H1 (cell line): ENCODE results near the gene TTC28. TPM values are rescaled to one million over a fixed set of nuclear protein-coding genes. Genes with fewer than 3 reads are reported as not detected.

ENCODE experiments used
- CTCF ChIA-PET: fragments of 300-600 bp; sonication (Branson Sonifier 250); formaldehyde crosslinking; loops from one replicate; lab custom pipeline; 2021; ENCODE audit not compliant: partially characterized antibody; lab: Charles Lee
- POLR2A ChIA-PET: fragments of 300-600 bp; sonication (Branson Sonifier 250); formaldehyde crosslinking; loops from one replicate; lab custom pipeline; 2021; ENCODE audit warnings: inconsistent platforms; ENCODE audit not compliant: partially characterized antibody; lab: Charles Lee
- DNase-seq, 2 experiments: peaks; one replicate each; pipeline versions ENCODE4 v3.0.0 to v3.0.0-alpha.2; 2010 to 2022; ENCODE audit warnings: low spot score in 2 of 2, low read depth in 1 of 2, mixed read lengths in 1 of 2
- FAIRE-seq: peaks from 2 replicates; lab custom pipeline; 2011; peaks lifted over from hg19 to GRCh38; lab: Jason Lieb, UNC
- H2AFZ ChIP-seq: 2 replicates; pipeline ENCODE4 v1.8.1; 2012; ENCODE audit warnings: low read length, inconsistent platforms
- H2AK5ac ChIP-seq: 2 replicates; pipeline ENCODE4 v1.6.1; 2013; ENCODE audit warnings: low read depth, low read length
- H2BK120ac ChIP-seq: replicated peaks from 2 replicates; pipeline ENCODE3; 2013; ENCODE audit warnings: low read depth, low read length, inconsistent platforms
- H2BK12ac ChIP-seq: 2 replicates; pipeline ENCODE4 v1.6.1; 2013; ENCODE audit warnings: low read depth, low read length
- H2BK15ac ChIP-seq: 2 replicates; pipeline ENCODE4 v1.6.1; 2013; ENCODE audit warnings: low read length
- H2BK20ac ChIP-seq: 2 replicates; pipeline ENCODE4 v1.6.1; 2013; ENCODE audit warnings: low read length
- H2BK5ac ChIP-seq: 2 replicates; pipeline ENCODE4 v1.6.1; 2013; ENCODE audit warnings: low read depth, low read length
- H3K14ac ChIP-seq: 2 replicates; pipeline ENCODE4 v1.6.1; 2013; ENCODE audit warnings: inconsistent platforms; ENCODE audit not compliant: insufficient read length
- H3K18ac ChIP-seq: 2 replicates; pipeline ENCODE4 v1.6.1; 2013; ENCODE audit warnings: low read length; ENCODE audit errors: extremely low read depth
- H3K23ac ChIP-seq: 2 replicates; pipeline ENCODE4 v1.6.1; 2013; ENCODE audit warnings: inconsistent platforms; ENCODE audit not compliant: insufficient read length
- H3K23me2 ChIP-seq: 2 replicates; pipeline ENCODE4 v1.6.1; 2013; ENCODE audit warnings: low read depth, low read length
- H3K27ac ChIP-seq: 2 replicates; pipeline ENCODE4 v1.6.1; 2011; ENCODE audit warnings: low read depth, low read length, inconsistent platforms
- H3K27me3 ChIP-seq, 4 experiments: replicated peaks in 1 of 4; 1 replicate in 1 of 4; 2 replicates in 3 of 4; pipeline versions ENCODE4 v1.6.1 to v1.8.1; 2011 to 2013; ENCODE audit warnings: low read length in 3 of 4, mild to moderate bottlenecking in 3 of 4, inconsistent platforms in 2 of 4, mixed read lengths in 2 of 4, moderate library complexity in 1 of 4; ENCODE audit not compliant: control insufficient read depth in 3 of 4, insufficient read depth in 3 of 4; ENCODE audit errors: extremely low read depth in 1 of 4
- H3K36me3 ChIP-seq, 4 experiments: 2 replicates each; pipeline versions ENCODE4 v1.6.1 to v1.8.1; 2011 to 2013; ENCODE audit warnings: mild to moderate bottlenecking in 4 of 4, low read length in 3 of 4, moderate library complexity in 2 of 4, control low read depth in 1 of 4, inconsistent platforms in 1 of 4; ENCODE audit not compliant: insufficient read depth in 4 of 4, control insufficient read depth in 2 of 4
- H3K4ac ChIP-seq: replicated peaks from 2 replicates; pipeline ENCODE3; 2013; ENCODE audit warnings: low read length, low read depth, mixed read lengths, inconsistent platforms; ENCODE audit not compliant: insufficient read length
- H3K4me1 ChIP-seq, 4 experiments: replicated peaks in 1 of 4; 1 replicate in 1 of 4; 2 replicates in 3 of 4; pipeline versions ENCODE4 v1.6.1 to v1.8.1; 2011 to 2013; ENCODE audit warnings: low read length in 3 of 4, inconsistent platforms in 2 of 4, mixed read lengths in 1 of 4; ENCODE audit not compliant: insufficient read depth in 4 of 4, control insufficient read depth in 3 of 4
- H3K4me2 ChIP-seq, 2 experiments: 2 replicates each; pipeline versions ENCODE4 v1.6.1 to v1.8.1; 2011 to 2013; ENCODE audit warnings: low read depth in 2 of 2, low read length in 2 of 2, control low read depth in 1 of 2, inconsistent platforms in 1 of 2, mild to moderate bottlenecking in 1 of 2; ENCODE audit not compliant: insufficient read depth in 1 of 2
- H3K4me3 ChIP-seq, 4 experiments: fragments of 200-600, 300-600 bp in 1 of 4; sonication (generic), shearing (Covaris generic), sonication (Bioruptor Twin) in 1 of 4; 2 replicates each; pipeline versions ENCODE4 v1.5.1 to v1.8.1; 2011 to 2016; ENCODE audit warnings: low read length in 4 of 4, low read depth in 3 of 4, control low read depth in 2 of 4, inconsistent platforms in 2 of 4, mild to moderate bottlenecking in 2 of 4, mixed read lengths in 1 of 4, moderate library complexity in 1 of 4; ENCODE audit not compliant: insufficient read depth in 2 of 4; ENCODE audit errors: extremely low read depth in 1 of 4
- H3K56ac ChIP-seq: replicated peaks from 2 replicates; pipeline ENCODE3; 2013; ENCODE audit warnings: low read depth, mild to moderate bottlenecking, mixed read lengths, low read length, inconsistent platforms; ENCODE audit not compliant: insufficient read length
- H3K79me1 ChIP-seq: 2 replicates; pipeline ENCODE4 v1.6.1; 2013; ENCODE audit warnings: low read depth, low read length, control low read depth
- H3K79me2 ChIP-seq, 2 experiments: 2 replicates each; pipeline versions ENCODE4 v1.6.1 to v1.8.1; 2012 to 2013; ENCODE audit warnings: low read length in 2 of 2, mild to moderate bottlenecking in 2 of 2, inconsistent platforms in 1 of 2; ENCODE audit not compliant: insufficient read depth in 2 of 2, control insufficient read depth in 1 of 2
- H3K9ac ChIP-seq, 4 experiments: replicated peaks in 1 of 4; 1 replicate in 1 of 4; 2 replicates in 3 of 4; pipeline versions ENCODE4 v1.6.1 to v1.8.1; 2011 to 2013; ENCODE audit warnings: low read depth in 3 of 4, low read length in 3 of 4, control low read depth in 2 of 4, mild to moderate bottlenecking in 2 of 4, moderate library complexity in 2 of 4, inconsistent platforms in 1 of 4; ENCODE audit errors: extremely low read depth in 1 of 4
- H3K9me3 ChIP-seq, 2 experiments: 2 replicates each; pipeline versions ENCODE4 v1.6.1 to v1.8.1; 2012 to 2013; ENCODE audit warnings: mild to moderate bottlenecking in 2 of 2, moderate library complexity in 2 of 2, control low read depth in 1 of 2, inconsistent platforms in 1 of 2, low read depth in 1 of 2, low read length in 1 of 2, mixed read lengths in 1 of 2; ENCODE audit not compliant: insufficient read depth in 2 of 2
- H4K20me1 ChIP-seq, 2 experiments: replicated peaks in 1 of 2; 2 replicates each; pipeline versions ENCODE3 to v1.8.1; 2011 to 2013; ENCODE audit warnings: inconsistent platforms in 2 of 2, low read length in 2 of 2, mild to moderate bottlenecking in 1 of 2; ENCODE audit not compliant: insufficient read depth in 2 of 2, control insufficient read depth in 1 of 2
- H4K5ac ChIP-seq: 2 replicates; pipeline ENCODE4 v1.6.1; 2013; ENCODE audit warnings: low read length, low read depth, mixed read lengths, inconsistent platforms; ENCODE audit not compliant: insufficient read length
- H4K8ac ChIP-seq: 2 replicates; pipeline ENCODE4 v1.8.0; 2013; ENCODE audit warnings: mild to moderate bottlenecking, moderate library complexity, low read length, inconsistent platforms; ENCODE audit not compliant: insufficient read depth; ENCODE audit errors: extremely low read depth
- H4K91ac ChIP-seq: replicated peaks from 2 replicates; pipeline ENCODE3; 2013; ENCODE audit warnings: low read length, mixed read lengths, inconsistent platforms; ENCODE audit not compliant: insufficient read length
- BCL11A ChIP-seq, 2 experiments: IDR thresholded peaks; one replicate each; pipeline ENCODE4 v1.6.1; 2011; ENCODE audit warnings: low read depth in 2 of 2, low read length in 2 of 2, mild to moderate bottlenecking in 2 of 2
- CEBPB ChIP-seq: IDR thresholded peaks from 2 replicates; pipeline ENCODE4 v1.6.1; 2012; ENCODE audit warnings: low read depth, low read length
- GTF2F1 ChIP-seq: IDR thresholded peaks from 2 replicates; pipeline ENCODE4 v1.6.1; 2012; ENCODE audit warnings: low read depth, low read length, improper control_type of control experiment, borderline replicate concordance
- HDAC6 ChIP-seq: IDR thresholded peaks from one replicate; pipeline ENCODE4 v1.7.1; 2012; ENCODE audit warnings: low read depth, mild to moderate bottlenecking, inconsistent platforms, low read length, moderate library complexity
- KDM4A ChIP-seq: IDR thresholded peaks from one replicate; pipeline ENCODE4 v1.7.1; 2012; ENCODE audit warnings: low read depth, mild to moderate bottlenecking, moderate library complexity, low read length, inconsistent platforms; ENCODE audit not compliant: severe bottlenecking
- MAFK ChIP-seq: IDR thresholded peaks from 2 replicates; pipeline ENCODE4 v1.6.1; 2012; ENCODE audit warnings: low read depth, mild to moderate bottlenecking, improper control_type of control experiment, low read length
- SP1 ChIP-seq: IDR thresholded peaks from 2 replicates; pipeline ENCODE4 v1.6.1; 2011; ENCODE audit warnings: low read depth, low read length
- TAF1 ChIP-seq: IDR thresholded peaks from 2 replicates; pipeline ENCODE4 v1.6.1; 2011; ENCODE audit warnings: mild to moderate bottlenecking, low read depth, low read length
- TBP ChIP-seq: IDR thresholded peaks from 2 replicates; pipeline ENCODE4 v1.6.1; 2011; ENCODE audit warnings: low read depth, low read length, improper control_type of control experiment
- WGBS, 2 experiments: shearing (Covaris generic) in 1 of 2; methylation state at CpG; one replicate each; pipeline versions ENCODE4 v1.1.6 to v1.1.7; 2013 to 2015; ENCODE audit warnings: low lambda C conversion rate in 2 of 2, mixed read lengths in 2 of 2, inconsistent platforms in 1 of 2, low coverage in 1 of 2, missing lambda C conversion rate in 1 of 2; ENCODE audit not compliant: insufficient replicate concordance in 2 of 2, insufficient coverage in 1 of 2, insufficient read length in 1 of 2; ENCODE audit errors: extremely low coverage in 1 of 2, missing lambda C conversion rate in 1 of 2; 5-methylcytosine and 5-hydroxymethylcytosine counted together
- polyA plus RNA-seq, 7 experiments: library from polyadenylated mRNA; depleted of rRNA in 3 of 7; stranded (reverse) in 5 of 7; unstranded in 2 of 7; fragments of >200 nt in 5 of 7; fragments of 200-250 nt in 2 of 7; gene quantifications; 1 replicate in 5 of 7; 2 replicates in 1 of 7; 4 replicates in 1 of 7; pipeline versions ENCODE4 v1.2.1 to v1.2.3, GENCODE V29; 2011 to 2013; ENCODE audit warnings: missing spikeins in 2 of 7, mixed read lengths in 2 of 7
- total RNA-seq: library from RNA; stranded (reverse); fragmentation: NEBNext Ultra II Directional; extraction: Animal tissue kit (Norgen Biotek cat#: 25700); gene quantifications from 2 replicates; pipeline ENCODE4 v1.2.1, GENCODE V29; 2021

TTC28 gene
- total and polyA plus RNA-seq, 2 of the 8 experiments (the other 6 are each of a cell fraction or from before 2014, with no cell fraction given), result 2.6 to 12.6 TPM

DNA sequence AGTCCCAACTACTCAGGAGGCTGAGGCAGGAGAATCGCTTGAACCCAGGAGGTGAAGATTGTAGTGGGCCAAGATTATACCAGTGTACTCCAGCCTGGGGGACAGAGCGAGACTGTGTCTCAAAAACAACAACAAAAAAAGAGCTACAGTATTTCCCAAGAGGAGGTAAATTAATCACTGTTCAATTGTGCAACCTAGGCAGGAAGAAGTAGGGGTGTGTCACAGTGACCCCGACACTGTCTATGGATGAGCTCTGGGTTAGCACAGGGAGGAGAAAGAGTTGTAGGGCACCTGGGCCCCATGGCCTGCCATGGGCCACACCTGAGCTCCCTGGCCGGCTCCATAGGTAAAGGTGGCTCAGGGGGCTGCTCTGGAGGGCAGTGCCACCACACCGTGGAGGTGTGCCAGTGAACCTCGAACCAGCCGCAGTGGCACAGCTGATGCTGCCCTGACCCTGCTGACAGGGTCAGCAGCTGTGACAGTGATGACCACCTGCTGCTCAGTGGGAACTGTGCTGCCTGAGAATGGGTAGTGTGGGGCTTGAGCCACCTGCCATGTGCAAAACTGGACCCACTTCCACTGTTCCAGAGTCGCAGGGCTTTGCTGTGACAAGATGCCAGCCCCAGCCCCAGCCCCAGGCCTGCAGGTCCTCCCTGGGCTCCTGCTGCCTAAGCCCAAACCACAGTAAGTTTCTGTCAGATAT is 676.6 kb downstream of the TTC28 start:
- POLR2A ChIA-PET, result no interaction called here
- Histone ChIP-seq H3K18ac (no peak overlapping the region), H2BK120ac (no peak overlapping the region), H3K4me3 (no peak overlapping the region), H3K4me2 (no peak overlapping the region), H3K23ac (no peak overlapping the region), H4K8ac (no peak overlapping the region), H3K9ac (no peak overlapping the region), H3K27ac (no peak overlapping the region), H3K56ac (no peak overlapping the region), H3K14ac (no peak overlapping the region), H3K79me1 (no peaks in the 10 kb centered on the region), H3K79me2 (no peaks in the 10 kb centered on the region), H3K4ac (no peak overlapping the region), H2BK12ac (no peak overlapping the region), H4K20me1 (peaks cover 0 to 1% of the 10 kb centered on the region in 2 experiments), H2BK20ac (no peak overlapping the region), H3K23me2 (no peaks in the 10 kb centered on the region), H2BK15ac (no peak overlapping the region), H2AK5ac (no peak overlapping the region), H3K36me3 (no peaks in the 10 kb centered on the region), H2BK5ac (no peak overlapping the region), H4K91ac (no peak overlapping the region), H3K4me1 (no peaks in the 10 kb centered on the region), H3K9me3 (no peaks in the 10 kb centered on the region), H3K27me3 (no peaks in the 10 kb centered on the region), H4K5ac (no peak overlapping the region), H2AFZ (no peak overlapping the region)
- CTCF ChIA-PET, result interaction anchor here (0.7 to 7.1 kb wide), 10 partner anchors 8 to 470 kb away, joined by 3 to 58 read pairs (median 4); no protein-coding TSS in a partner anchor
- DNase-seq (no peak), FAIRE-seq (no peak)
- TF ChIP-seq BCL11A (IDR thresholded peaks at IDR 0.05; ENCODE audit: low read depth in 2 of 2, low read length in 2 of 2), result no peak
- TF ChIP-seq SP1, result no peak
- no peak for TF ChIP-seq CEBPB
- no peak for TF ChIP-seq TAF1
- no peak for TF ChIP-seq HDAC6
- no peak for TF ChIP-seq TBP
- TF ChIP-seq KDM4A, result no peak
- no peak for TF ChIP-seq GTF2F1
- TF ChIP-seq MAFK, result no peak
- WGBS, 2 experiments, result 91% methylated on average over 8 of the region's 8 CpGs; no CpG with 5 or more reads in 1 of the 2 experiments
